HTR-8/SVneo (cell line): ENCODE data around the gene CALML4.

ENCODE experiments used
- DNase-seq: peaks from one replicate; pipeline ENCODE4 v3.0.0; 2011; ENCODE audit warnings: low spot score, mixed read lengths; ENCODE audit not compliant: insufficient read length
- FAIRE-seq: peaks from 2 replicates; lab custom pipeline; 2011; peaks lifted over from hg19 to GRCh38; lab: Jason Lieb, UNC

Gene CALML4

GRCh38 chr15:68158046-68158628, 47.0 kb downstream of the CALML4 start:
- DNase-seq (no peak), FAIRE-seq (no peak)

DNA sequence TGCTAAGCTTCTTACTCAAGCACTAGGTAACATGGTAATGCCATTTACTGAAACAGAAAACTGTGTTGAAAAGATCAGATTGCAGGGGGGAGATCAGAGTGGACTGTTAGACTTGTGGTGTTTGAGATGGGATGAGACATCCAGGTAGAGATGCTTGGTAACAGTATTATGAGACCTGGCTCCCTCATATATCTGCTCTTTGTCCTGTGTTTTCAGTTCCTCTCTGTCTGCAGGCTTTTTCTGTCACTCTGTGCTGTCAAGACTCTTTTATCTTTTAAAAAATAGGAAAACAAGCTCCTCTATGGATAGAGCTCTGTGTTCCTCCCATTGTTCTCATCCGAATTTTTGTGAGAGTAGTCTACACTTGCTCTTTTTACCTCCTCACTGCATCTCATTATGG, 48.1 kb downstream of the CALML4 start:
- DNase-seq (no peak), FAIRE-seq (no peak)

GRCh38 chr15:68154923-68155559, 50.1 kb downstream of the CALML4 start:
- DNase-seq (peak; percentile 45), FAIRE-seq (no peak)

DNA sequence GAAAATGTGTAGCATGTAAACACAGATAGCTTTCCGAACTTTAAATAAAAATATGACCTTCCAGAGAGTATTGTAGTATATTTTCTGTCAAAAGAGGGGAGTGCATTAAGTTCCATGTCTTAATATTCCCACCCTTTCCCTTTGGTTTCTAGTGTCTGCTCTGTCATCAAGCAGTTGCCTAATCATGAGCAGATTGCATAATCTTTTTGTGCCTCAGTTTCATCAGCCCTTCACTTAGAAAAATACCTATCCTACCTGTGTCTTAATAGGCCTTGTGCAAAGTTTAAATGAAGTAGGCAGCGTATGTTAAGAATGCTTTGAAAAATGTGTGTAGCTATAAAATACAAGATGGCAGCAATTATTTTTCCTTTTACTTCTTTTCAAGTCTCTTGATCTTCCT, 52.8 kb downstream of the CALML4 start:
- no peak for FAIRE-seq

GRCh38 chr15:68151277-68151676, 53.9 kb downstream of the CALML4 start:
- no peak for FAIRE-seq
- no peak for DNase-seq

More for the DNA sequence above, 52.8 kb downstream of the CALML4 start:
- no peak for DNase-seq

- DNase-seq (no peak), FAIRE-seq (no peak)
These were observed 54.9 kb downstream of the CALML4 start for GRCh38 chr15:68150187-68150586.

DNA sequence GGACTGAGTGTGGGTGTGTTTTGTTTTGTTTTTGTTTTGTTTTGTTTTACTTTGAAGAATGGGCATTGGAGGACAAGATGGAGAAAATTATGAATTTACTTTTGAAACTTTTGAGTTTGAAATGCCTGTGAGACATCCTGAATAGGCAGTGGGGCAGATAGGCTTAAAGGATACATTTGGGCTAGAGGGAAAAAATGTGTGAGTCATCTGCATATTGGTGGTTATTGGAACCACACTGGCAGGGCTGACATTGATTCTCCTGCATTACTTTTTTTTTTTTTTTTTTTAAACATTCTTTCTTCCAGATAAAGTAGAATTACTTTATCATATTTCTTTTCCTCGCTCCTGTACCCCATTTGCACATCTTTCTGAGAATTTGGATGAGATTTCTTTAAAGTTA, 56.1 kb downstream of the CALML4 start:
- DNase-seq (peak; percentile 40), FAIRE-seq (peak; percentile 51)

DNA sequence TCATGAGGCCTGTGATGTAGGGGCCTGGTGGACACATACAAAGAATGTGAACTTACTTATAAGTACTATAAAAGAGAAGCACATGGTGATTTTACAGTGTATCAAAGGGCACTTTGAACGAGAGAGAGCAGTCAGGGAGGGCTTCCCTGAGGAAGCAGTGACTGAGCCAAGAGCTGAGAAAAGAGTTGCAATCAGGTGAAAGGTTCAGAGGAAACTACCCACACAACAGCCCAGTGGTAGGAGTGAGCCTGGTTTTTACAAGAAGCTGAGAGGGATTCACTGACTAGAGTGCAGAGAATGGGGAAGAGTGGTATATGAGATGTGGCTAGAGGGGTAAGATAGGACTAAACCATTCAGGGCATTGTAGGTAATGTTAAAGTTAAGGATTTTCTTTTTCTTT, 57.1 kb downstream of the CALML4 start:
- DNase-seq (no peak), FAIRE-seq (no peak)

DNA sequence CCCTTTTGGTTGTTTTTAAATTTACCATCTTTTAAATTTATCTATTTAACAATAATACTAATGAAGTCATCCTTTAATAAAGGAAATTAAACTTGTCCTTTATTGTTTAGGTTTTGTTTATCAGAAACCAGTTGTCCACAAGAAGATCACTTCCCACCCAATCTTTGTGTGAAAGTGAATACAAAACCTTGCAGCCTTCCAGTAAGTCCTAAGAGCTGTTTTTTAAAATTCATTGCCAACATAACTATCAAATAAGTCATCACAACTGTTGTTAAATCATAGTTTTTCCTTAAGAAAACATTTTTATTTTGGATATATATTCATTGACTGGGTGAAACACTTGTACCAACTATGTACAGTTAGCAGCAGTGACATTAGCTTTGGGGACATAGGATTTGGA, 59.4 kb downstream of the CALML4 start:
- no peak for DNase-seq
- FAIRE-seq = no peak

GRCh38 chr15:68143785-68144184, 61.3 kb downstream of the CALML4 start:
- FAIRE-seq (no peak), DNase-seq (no peak)

GRCh38 chr15:68143129-68143528, 62.0 kb downstream of the CALML4 start:
- DNase-seq (no peak), FAIRE-seq (no peak)
